WTC11 (cell line): ENCODE data around the gene TEX19. TPM values are rescaled to one million over a fixed set of nuclear protein-coding genes. Genes with fewer than 3 reads are reported as not detected.

Experiments
- ATAC-seq: fragments of 200-7000 bp; cut with Tn5 transposase; 2 replicates; pipeline ENCODE4 v1.10.0; 2021; ENCODE audit warnings: mild to moderate bottlenecking, moderate library complexity
- CTCF ChIA-PET: fragments of 300-600 bp; sonication (Branson Sonifier 250); formaldehyde crosslinking; loops from one replicate; lab custom pipeline; 2021; ENCODE audit warnings: antibody characterized with exemption; lab: Charles Lee
- POLR2A ChIA-PET: fragments of 350-600 bp; sonication (Branson Sonifier 250); formaldehyde crosslinking; loops from one replicate; lab custom pipeline; 2021; ENCODE audit warnings: antibody characterized with exemption; lab: Charles Lee
- DNase-seq: peaks from one replicate; pipeline ENCODE4 v3.0.0; 2021; ENCODE audit warnings: low spot score
- H3K27ac Mint-ChIP-seq: 2 replicates; pipeline ENCODE4 v1.8.0; 2021; ENCODE audit warnings: mixed read lengths
- H3K27me3 Mint-ChIP-seq: 2 replicates; pipeline ENCODE4 v1.8.0; 2021; ENCODE audit warnings: low read depth, mild to moderate bottlenecking, moderate library complexity, mixed read lengths
- H3K36me3 Mint-ChIP-seq: 2 replicates; pipeline ENCODE4 v1.8.0; 2021; ENCODE audit warnings: mixed read lengths
- H3K4me1 Mint-ChIP-seq: 2 replicates; pipeline ENCODE4 v1.8.0; 2022; ENCODE audit warnings: mixed read lengths
- H3K4me3 Mint-ChIP-seq: 2 replicates; pipeline ENCODE4 v1.8.0; 2021; ENCODE audit warnings: mild to moderate bottlenecking, moderate library complexity, mixed read lengths
- H3K9me3 Mint-ChIP-seq: 2 replicates; pipeline ENCODE4 v1.8.0; 2021; ENCODE audit warnings: mixed read lengths
- CBFB ChIP-seq: sonication (generic); formaldehyde crosslinking; IDR thresholded peaks from 2 replicates; pipeline ENCODE4 v1.8.1; 2022; ENCODE audit warnings: mild to moderate bottlenecking, low read depth, missing genetic modification reagents
- CREM ChIP-seq: sonication (generic); formaldehyde crosslinking; IDR thresholded peaks from 2 replicates; pipeline ENCODE4 v1.8.1; 2022; ENCODE audit warnings: mild to moderate bottlenecking, missing genetic modification reagents, moderate library complexity
- CTCF ChIP-seq: fragments of 200-600 bp; IDR thresholded peaks from 2 replicates; pipeline ENCODE4 v1.8.0; 2022; ENCODE audit warnings: antibody characterized with exemption
- EMX1 ChIP-seq: fragments of 250-450 bp; sonication (Bioruptor Pico); IDR thresholded peaks from 2 replicates; pipeline ENCODE4 v1.8.0; 2021; ENCODE audit warnings: mild to moderate bottlenecking
- JAZF1 ChIP-seq: fragments of 250-450 bp; sonication (Bioruptor Pico); IDR thresholded peaks from 2 replicates; pipeline ENCODE4 v1.9.0; 2021; ENCODE audit warnings: moderate library complexity, mild to moderate bottlenecking, inconsistent platforms
- MAX ChIP-seq: sonication (generic); formaldehyde crosslinking; IDR thresholded peaks from 2 replicates; pipeline ENCODE4 v1.8.0; 2022; ENCODE audit warnings: mild to moderate bottlenecking, missing genetic modification reagents
- MXD4 ChIP-seq: fragments of 250-450 bp; sonication (Bioruptor Pico); IDR thresholded peaks from 2 replicates; pipeline ENCODE4 v1.8.0; 2021; ENCODE audit warnings: mild to moderate bottlenecking, moderate library complexity, borderline replicate concordance
- NFYB ChIP-seq: sonication (generic); formaldehyde crosslinking; conservative IDR thresholded peaks from 2 replicates; pipeline ENCODE4 v1.8.0; 2022; ENCODE audit warnings: low read depth, missing genetic modification reagents
- PREB ChIP-seq: sonication (generic); formaldehyde crosslinking; IDR thresholded peaks from 2 replicates; pipeline ENCODE4 v1.8.1; 2022; ENCODE audit warnings: mild to moderate bottlenecking, missing genetic modification reagents, moderate library complexity, borderline replicate concordance
- SMAD3 ChIP-seq: sonication (generic); formaldehyde crosslinking; IDR thresholded peaks from 2 replicates; pipeline ENCODE4 v1.8.0; 2022; ENCODE audit warnings: missing genetic modification reagents, mild to moderate bottlenecking, borderline replicate concordance
- SMAD4 ChIP-seq: sonication (generic); formaldehyde crosslinking; IDR thresholded peaks from 2 replicates; pipeline ENCODE4 v1.8.0; 2022; ENCODE audit warnings: mild to moderate bottlenecking, missing genetic modification reagents
- TCF7 ChIP-seq: sonication (generic); formaldehyde crosslinking; IDR thresholded peaks from 2 replicates; pipeline ENCODE4 v1.8.0; 2022; ENCODE audit warnings: mild to moderate bottlenecking, low read depth, missing genetic modification reagents, moderate library complexity
- TEAD4 ChIP-seq: sonication (generic); formaldehyde crosslinking; IDR thresholded peaks from 2 replicates; pipeline ENCODE4 v1.8.0; 2022; ENCODE audit warnings: mild to moderate bottlenecking, missing genetic modification reagents
- ZNF121 ChIP-seq: sonication (generic); formaldehyde crosslinking; IDR thresholded peaks from 2 replicates; pipeline ENCODE4 v1.8.0; 2023; ENCODE audit warnings: missing genetic modification reagents
- total RNA-seq: library from RNA; stranded (reverse); gene quantifications from 3 replicates; pipeline ENCODE4 v1.2.3, GENCODE V29; 2021
- TF ChIP-seq, protein P1 (sequence below): sonication (generic); formaldehyde crosslinking; IDR thresholded peaks from 2 replicates; pipeline ENCODE4 v1.8.0; 2022; ENCODE audit warnings: missing genetic modification reagents
- TF ChIP-seq, protein P2 (sequence below): fragments of 250-450 bp; sonication (Bioruptor Pico); IDR thresholded peaks from 2 replicates; pipeline ENCODE4 v1.9.0; 2021; ENCODE audit warnings: mild to moderate bottlenecking
- TF ChIP-seq, protein P3 (sequence below): sonication (generic); formaldehyde crosslinking; IDR thresholded peaks from 2 replicates; pipeline ENCODE4 v1.8.0; 2023; ENCODE audit warnings: missing genetic modification reagents
- TF ChIP-seq, protein P4 (sequence below): sonication (generic); formaldehyde crosslinking; IDR thresholded peaks from 2 replicates; pipeline ENCODE4 v1.8.0; 2022; ENCODE audit warnings: mild to moderate bottlenecking, missing genetic modification reagents
- TF ChIP-seq, protein P5 (sequence below): sonication (generic); formaldehyde crosslinking; IDR thresholded peaks from 2 replicates; pipeline ENCODE4 v1.8.1; 2023; ENCODE audit warnings: mild to moderate bottlenecking, missing genetic modification reagents, moderate library complexity

TEX19 gene
- total RNA-seq, 1 experiment from 2014 or later: 1.4 TPM

- TF ChIP-seq, protein P1, sequence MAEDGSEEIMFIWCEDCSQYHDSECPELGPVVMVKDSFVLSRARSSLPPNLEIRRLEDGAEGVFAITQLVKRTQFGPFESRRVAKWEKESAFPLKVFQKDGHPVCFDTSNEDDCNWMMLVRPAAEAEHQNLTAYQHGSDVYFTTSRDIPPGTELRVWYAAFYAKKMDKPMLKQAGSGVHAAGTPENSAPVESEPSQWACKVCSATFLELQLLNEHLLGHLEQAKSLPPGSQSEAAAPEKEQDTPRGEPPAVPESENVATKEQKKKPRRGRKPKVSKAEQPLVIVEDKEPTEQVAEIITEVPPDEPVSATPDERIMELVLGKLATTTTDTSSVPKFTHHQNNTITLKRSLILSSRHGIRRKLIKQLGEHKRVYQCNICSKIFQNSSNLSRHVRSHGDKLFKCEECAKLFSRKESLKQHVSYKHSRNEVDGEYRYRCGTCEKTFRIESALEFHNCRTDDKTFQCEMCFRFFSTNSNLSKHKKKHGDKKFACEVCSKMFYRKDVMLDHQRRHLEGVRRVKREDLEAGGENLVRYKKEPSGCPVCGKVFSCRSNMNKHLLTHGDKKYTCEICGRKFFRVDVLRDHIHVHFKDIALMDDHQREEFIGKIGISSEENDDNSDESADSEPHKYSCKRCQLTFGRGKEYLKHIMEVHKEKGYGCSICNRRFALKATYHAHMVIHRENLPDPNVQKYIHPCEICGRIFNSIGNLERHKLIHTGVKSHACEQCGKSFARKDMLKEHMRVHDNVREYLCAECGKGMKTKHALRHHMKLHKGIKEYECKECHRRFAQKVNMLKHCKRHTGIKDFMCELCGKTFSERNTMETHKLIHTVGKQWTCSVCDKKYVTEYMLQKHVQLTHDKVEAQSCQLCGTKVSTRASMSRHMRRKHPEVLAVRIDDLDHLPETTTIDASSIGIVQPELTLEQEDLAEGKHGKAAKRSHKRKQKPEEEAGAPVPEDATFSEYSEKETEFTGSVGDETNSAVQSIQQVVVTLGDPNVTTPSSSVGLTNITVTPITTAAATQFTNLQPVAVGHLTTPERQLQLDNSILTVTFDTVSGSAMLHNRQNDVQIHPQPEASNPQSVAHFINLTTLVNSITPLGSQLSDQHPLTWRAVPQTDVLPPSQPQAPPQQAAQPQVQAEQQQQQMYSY (CRISPR knock-in tag): no peak
- TF ChIP-seq CREM (CRISPR knock-in tag) (no peak), JAZF1 (CRISPR knock-in tag) (no peak), TCF7 (no peak), PREB (CRISPR knock-in tag) (no peak), CBFB (CRISPR knock-in tag) (no peak)
These were observed 43.2 kb upstream of the TEX19 start (continued) for GRCh38 chr17:82315703-82316358.

- Mint-ChIP-seq H3K4me3 (no peak overlapping the region), H3K27ac (no peak overlapping the region), H3K27me3 (0 out of 2 replicates have a peak, but pooled peaks cover 5% of the 10 kb centered on the region), H3K4me1 (peaks cover 5% of the 10 kb centered on the region), H3K9me3 (no peaks in the 10 kb centered on the region), H3K36me3 (no peaks in the 10 kb centered on the region)
- DNase-seq (no peak), ATAC-seq (no peak)
- POLR2A ChIA-PET: interaction anchor here (0.5 kb wide), 1 partner anchor 100 kb away, joined by 3 read pairs; no protein-coding TSS in a partner anchor
- TF ChIP-seq, protein P2, sequence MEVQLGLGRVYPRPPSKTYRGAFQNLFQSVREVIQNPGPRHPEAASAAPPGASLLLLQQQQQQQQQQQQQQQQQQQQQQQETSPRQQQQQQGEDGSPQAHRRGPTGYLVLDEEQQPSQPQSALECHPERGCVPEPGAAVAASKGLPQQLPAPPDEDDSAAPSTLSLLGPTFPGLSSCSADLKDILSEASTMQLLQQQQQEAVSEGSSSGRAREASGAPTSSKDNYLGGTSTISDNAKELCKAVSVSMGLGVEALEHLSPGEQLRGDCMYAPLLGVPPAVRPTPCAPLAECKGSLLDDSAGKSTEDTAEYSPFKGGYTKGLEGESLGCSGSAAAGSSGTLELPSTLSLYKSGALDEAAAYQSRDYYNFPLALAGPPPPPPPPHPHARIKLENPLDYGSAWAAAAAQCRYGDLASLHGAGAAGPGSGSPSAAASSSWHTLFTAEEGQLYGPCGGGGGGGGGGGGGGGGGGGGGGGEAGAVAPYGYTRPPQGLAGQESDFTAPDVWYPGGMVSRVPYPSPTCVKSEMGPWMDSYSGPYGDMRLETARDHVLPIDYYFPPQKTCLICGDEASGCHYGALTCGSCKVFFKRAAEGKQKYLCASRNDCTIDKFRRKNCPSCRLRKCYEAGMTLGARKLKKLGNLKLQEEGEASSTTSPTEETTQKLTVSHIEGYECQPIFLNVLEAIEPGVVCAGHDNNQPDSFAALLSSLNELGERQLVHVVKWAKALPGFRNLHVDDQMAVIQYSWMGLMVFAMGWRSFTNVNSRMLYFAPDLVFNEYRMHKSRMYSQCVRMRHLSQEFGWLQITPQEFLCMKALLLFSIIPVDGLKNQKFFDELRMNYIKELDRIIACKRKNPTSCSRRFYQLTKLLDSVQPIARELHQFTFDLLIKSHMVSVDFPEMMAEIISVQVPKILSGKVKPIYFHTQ (CRISPR knock-in tag): no peak
- TF ChIP-seq, protein P3, sequence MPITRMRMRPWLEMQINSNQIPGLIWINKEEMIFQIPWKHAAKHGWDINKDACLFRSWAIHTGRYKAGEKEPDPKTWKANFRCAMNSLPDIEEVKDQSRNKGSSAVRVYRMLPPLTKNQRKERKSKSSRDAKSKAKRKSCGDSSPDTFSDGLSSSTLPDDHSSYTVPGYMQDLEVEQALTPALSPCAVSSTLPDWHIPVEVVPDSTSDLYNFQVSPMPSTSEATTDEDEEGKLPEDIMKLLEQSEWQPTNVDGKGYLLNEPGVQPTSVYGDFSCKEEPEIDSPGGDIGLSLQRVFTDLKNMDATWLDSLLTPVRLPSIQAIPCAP (CRISPR knock-in tag): no peak
- TF ChIP-seq ZNF121 (no peak), NFYB (CRISPR knock-in tag) (no peak), PREB (CRISPR knock-in tag) (no peak), SMAD3 (no peak), MXD4 (no peak), EMX1 (CRISPR knock-in tag) (no peak), MAX (CRISPR knock-in tag) (no peak), TEAD4 (CRISPR knock-in tag) (no peak), SMAD4 (CRISPR knock-in tag) (no peak), CTCF (no peak)
- TF ChIP-seq, protein P4, sequence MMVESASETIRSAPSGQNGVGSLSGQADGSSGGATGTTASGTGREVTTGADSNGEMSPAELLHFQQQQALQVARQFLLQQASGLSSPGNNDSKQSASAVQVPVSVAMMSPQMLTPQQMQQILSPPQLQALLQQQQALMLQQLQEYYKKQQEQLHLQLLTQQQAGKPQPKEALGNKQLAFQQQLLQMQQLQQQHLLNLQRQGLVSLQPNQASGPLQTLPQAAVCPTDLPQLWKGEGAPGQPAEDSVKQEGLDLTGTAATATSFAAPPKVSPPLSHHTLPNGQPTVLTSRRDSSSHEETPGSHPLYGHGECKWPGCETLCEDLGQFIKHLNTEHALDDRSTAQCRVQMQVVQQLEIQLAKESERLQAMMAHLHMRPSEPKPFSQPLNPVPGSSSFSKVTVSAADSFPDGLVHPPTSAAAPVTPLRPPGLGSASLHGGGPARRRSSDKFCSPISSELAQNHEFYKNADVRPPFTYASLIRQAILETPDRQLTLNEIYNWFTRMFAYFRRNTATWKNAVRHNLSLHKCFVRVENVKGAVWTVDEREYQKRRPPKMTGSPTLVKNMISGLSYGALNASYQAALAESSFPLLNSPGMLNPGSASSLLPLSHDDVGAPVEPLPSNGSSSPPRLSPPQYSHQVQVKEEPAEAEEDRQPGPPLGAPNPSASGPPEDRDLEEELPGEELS (CRISPR knock-in tag): no peak
- TF ChIP-seq, protein P5, sequence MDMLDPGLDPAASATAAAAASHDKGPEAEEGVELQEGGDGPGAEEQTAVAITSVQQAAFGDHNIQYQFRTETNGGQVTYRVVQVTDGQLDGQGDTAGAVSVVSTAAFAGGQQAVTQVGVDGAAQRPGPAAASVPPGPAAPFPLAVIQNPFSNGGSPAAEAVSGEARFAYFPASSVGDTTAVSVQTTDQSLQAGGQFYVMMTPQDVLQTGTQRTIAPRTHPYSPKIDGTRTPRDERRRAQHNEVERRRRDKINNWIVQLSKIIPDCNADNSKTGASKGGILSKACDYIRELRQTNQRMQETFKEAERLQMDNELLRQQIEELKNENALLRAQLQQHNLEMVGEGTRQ (CRISPR knock-in tag): no peak
- CTCF ChIA-PET: interaction anchor here (0.7 to 2.2 kb wide), 4 partner anchors 16 to 80 kb away, joined by 3 to 9 read pairs (median 5); partner anchors contain the start of gene SECTM1
These were observed 42.2 kb upstream of the TEX19 start for GRCh38 chr17:82316651-82317393.
